Amniotic stem cell (primary cell): Measurements from ENCODE around the gene ANKFY1.

Experiments used
- DNase-seq: peaks from one replicate; lab custom pipeline; 2025; lab: John Stamatoyannopoulos, UW

ANKFY1 gene, protein sequence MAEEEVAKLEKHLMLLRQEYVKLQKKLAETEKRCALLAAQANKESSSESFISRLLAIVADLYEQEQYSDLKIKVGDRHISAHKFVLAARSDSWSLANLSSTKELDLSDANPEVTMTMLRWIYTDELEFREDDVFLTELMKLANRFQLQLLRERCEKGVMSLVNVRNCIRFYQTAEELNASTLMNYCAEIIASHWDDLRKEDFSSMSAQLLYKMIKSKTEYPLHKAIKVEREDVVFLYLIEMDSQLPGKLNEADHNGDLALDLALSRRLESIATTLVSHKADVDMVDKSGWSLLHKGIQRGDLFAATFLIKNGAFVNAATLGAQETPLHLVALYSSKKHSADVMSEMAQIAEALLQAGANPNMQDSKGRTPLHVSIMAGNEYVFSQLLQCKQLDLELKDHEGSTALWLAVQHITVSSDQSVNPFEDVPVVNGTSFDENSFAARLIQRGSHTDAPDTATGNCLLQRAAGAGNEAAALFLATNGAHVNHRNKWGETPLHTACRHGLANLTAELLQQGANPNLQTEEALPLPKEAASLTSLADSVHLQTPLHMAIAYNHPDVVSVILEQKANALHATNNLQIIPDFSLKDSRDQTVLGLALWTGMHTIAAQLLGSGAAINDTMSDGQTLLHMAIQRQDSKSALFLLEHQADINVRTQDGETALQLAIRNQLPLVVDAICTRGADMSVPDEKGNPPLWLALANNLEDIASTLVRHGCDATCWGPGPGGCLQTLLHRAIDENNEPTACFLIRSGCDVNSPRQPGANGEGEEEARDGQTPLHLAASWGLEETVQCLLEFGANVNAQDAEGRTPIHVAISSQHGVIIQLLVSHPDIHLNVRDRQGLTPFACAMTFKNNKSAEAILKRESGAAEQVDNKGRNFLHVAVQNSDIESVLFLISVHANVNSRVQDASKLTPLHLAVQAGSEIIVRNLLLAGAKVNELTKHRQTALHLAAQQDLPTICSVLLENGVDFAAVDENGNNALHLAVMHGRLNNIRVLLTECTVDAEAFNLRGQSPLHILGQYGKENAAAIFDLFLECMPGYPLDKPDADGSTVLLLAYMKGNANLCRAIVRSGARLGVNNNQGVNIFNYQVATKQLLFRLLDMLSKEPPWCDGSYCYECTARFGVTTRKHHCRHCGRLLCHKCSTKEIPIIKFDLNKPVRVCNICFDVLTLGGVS

DNA sequence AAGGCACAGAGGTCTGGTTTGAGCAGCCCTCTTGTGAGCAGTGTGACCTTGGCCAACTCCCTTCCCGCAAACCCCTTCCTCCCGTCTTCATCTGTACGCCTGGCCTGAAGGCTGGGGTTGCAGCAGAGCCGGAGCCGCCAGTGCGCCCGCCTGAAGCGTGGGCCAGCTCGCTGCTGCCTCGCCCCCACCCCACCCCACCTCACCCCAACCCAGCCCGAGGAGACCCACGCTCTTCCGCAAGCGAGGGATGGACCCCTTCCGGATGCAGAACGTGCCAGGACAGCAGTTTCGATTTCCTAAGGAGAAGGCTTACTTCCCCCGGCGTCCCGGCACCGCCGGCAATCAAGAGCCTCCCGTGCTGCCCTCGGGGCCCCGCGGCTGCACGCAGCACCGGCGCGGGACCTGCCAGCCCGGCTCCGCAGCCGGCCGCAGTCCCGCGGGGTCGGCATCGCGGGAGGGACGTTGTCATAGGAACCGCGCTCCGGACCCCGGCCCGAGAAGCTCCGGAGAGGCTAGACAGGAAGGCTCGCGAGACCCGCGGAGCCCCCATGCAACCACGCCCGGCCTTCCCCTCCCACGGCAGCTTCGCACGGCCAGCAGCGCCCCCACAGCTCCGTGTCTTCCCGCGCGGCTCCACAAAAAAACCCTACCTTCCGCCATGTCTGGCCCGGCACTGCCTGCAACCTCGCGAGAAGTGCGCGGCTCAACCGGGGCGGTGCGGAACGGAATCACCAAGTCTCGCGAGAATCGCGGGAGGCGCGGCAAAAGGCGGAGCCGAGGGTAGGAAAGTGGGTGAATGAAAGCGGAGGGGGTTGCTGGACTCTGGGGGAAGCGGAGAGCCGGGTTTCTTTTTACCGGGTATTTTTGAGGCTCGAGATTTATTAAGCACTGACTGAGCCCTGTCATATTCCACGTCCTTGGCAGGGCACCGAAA lies at the start of gene ANKFY1:
TSS of gene ANKFY1 (minus strand) at position 698 of the 934 bp plus-strand sequence. CDS start at position 660, 38 bp downstream.
- DNase-seq, result peak; percentile 80

DNA sequence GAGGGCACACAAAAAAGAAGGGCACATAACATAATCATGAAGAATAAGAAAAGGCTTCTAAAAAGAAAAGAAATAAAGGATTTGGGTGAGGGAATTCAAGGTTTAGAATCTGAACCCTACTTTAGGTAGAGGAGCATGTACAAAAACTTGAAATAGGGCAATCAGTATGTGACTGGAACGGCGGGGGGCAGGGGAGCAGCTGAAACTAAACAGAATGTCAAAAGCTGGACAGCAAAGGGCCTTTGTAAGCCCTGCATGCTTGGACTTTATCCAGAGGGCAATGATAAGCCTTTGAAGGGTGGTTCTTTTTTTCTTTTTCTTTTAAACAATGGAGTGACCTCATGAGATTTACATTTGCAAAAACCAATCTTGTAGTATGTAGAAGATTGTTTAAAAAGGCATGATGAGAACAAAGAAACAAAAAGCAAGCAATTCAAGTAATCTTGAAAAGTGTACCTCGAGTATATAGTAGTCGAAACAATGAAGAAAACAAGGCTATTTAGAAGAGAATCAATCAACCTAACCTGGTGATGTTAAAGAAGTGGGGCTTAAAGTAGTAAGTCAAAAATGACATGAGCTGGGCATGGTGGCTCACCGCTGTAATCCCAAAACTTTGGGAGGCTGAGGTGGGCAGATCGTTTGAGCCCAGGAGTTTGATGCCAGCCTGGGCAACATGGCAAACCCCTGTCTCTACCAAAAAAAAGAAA lies 46.7 kb upstream of the ANKFY1 start:
- no peak for DNase-seq

GRCh38 chr17:4309897-4310296 lies 46.1 kb upstream of the ANKFY1 start:
- no peak for DNase-seq

- no peak for DNase-seq
Observed at GRCh38 chr17:4307179-4307930, 43.6 kb upstream of the ANKFY1 start.

DNA sequence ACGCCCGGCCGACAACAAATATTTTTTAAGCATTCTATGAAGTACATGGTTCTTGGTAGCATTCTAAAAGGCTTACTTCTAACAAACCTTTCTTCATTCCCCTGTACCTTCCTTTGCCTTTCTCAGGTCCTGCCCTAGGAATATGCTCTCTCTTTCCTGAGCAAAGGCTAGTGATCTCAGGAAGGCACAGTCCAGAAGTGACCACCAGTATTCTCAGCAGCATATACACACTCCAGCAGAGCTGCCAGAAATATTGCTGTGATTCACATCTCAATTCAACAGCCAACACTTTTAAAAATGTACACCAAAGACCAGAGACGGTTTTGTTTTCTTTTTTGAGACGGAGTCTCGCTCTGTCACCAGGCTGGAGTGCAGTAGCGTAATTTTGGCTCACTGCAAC lies 41.4 kb upstream of the ANKFY1 start:
- no peak for DNase-seq

GRCh38 chr17:4304417-4305027 lies 40.7 kb upstream of the ANKFY1 start:
- DNase-seq, result no peak

DNA sequence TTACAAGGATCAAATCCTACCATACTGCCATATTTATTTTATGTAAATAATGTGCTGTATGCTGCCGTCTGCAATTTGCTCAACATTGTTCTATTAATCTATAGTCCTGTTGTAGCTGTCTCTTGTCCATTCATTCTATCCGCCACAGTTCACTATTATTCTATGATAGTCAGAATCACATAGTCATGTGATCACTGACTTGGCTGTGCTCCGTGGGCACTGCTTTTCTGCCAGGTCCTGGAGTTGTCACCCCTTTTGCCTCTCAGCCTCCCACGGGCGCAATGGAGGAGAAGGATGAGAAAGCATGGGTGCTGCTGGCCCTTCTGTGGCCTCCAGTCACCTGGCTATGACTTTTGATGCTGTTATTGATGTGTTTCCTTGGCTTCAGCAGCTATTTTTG lies 37.3 kb upstream of the ANKFY1 start:
- no peak for DNase-seq

DNA sequence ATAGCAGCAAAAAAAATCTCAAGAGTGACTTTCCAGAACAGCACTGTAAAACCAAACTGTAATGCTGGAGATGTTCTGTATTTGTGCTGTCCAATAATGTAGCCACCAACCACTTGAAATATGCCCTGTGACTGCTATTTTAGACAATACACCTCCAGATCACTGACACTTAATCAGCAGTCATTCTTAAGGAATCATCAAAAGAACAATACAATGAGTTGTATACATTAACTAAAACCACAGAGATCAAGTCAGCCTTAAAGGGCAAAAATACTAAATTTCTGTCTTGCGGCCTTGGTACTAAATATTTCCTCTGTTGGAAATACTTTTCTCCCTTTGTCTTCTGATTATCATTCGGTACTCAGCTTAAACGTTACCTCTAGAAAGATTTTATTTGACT lies 33.6 kb upstream of the ANKFY1 start:
- no peak for DNase-seq

DNA sequence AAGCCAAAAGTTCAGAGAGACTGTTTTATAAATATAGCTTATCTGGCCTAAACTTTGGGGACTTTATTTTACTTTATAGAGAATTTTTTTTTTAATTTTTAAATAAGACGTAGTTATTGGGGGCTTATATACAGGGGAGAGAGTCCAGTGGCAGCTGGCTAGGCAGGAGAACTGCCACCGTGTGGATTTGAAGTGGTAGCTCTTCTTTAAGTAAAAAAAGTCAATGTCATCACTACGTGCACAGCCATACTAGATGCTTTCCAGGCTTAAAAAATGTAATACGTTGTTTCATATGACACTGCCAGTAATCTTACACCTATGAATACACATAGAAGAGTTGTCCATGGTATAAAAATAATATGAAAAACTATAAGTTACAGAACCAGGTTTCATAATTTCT lies 31.9 kb upstream of the ANKFY1 start:
- no peak for DNase-seq

- no peak for DNase-seq
Observed at GRCh38 chr17:4293572-4293971, 29.8 kb upstream of the ANKFY1 start.

DNA sequence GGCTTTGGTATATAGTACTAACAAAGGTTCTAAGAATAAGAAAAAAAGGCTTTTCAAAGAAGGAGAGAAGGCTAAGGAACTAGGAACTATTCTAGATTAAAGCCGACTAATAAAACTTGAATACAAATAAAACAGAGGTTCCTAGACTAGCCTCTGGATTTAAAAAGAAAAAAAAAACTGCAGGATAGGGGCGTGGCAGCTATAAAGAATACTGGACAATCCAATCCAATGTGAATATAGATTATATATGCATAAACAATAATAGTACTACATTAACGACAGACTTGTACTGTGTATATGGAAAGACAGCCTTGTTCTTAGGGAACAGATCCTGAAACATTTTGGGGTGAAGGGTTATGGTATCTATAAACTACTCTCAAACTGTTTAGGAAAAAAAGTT lies 23.9 kb upstream of the ANKFY1 start:
- no peak for DNase-seq

GRCh38 chr17:4276514-4276913 lies 12.7 kb upstream of the ANKFY1 start:
- DNase-seq, result no peak

- no peak for DNase-seq
Observed at GRCh38 chr17:4272972-4273368, 9.2 kb upstream of the ANKFY1 start.

DNA sequence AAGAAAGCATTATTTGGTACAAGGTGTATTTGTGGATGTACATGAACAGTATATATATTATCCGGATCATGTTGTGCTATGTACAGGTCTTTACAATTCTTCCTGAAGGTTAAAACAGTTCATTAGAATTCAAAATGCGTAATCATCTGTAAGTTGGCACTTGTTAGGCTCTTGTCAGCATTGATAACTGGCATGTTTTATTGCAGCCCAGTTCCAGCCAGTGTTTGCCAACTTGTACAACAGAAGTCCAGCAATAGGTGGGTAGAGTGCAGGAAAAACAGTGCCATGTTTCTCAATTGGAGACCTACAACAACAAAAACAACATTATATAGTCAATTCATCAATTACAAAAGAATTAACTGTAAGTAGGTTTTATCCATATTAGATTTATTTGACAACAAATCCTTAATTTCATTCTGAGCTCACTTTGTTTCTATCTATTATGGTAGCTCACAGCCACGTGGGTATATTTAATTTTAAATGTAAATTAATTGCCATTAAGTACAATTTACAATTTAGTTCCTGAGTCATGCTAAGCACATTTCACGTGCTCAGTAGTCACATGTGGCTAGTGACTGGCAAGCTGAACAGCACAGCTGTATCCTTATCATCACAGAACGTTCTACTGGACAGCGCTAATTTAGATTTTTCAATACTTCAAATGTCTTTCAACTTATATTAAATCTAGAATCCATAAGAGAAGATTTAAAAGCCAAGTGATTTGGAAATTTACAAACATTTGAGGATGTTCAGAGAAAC lies 8.6 kb upstream of the ANKFY1 start:
- no peak for DNase-seq

DNA sequence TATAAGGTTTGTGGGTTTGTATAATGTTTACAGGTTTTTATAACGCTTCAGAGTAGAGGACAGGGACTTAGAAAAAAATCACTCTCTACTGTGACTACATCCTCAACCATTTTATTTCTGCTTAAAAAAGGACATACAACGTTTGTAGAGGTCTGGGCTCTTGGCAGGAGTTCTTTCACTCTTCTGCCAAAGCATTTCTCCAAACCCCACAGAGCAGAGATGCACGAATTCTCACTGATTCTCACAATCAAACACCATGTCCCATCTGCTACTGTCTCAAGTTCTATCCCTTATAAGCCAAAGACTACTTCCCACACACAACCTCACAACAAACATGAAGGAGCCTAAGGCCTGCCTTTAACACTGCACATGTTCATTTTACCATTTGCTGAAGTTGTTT lies 7.0 kb upstream of the ANKFY1 start:
- DNase-seq, result no peak

GRCh38 chr17:4269915-4270314 lies 6.1 kb upstream of the ANKFY1 start:
- DNase-seq, result no peak

- DNase-seq, result no peak
Observed at GRCh38 chr17:4267402-4267801, 3.6 kb upstream of the ANKFY1 start.

- no peak for DNase-seq
Observed at GRCh38 chr17:4266550-4266949, 2.8 kb upstream of the ANKFY1 start.

- no peak for DNase-seq
Observed at GRCh38 chr17:4262703-4263102, 1.1 kb downstream of the ANKFY1 start.
